ENCODE measurements around the gene MAD1L1. TPM values are rescaled to one million over a fixed set of nuclear protein-coding genes. Genes with fewer than 3 reads are reported as not detected.

MAD1L1 gene
- polyA plus RNA-seq, 4 donors: 23.4 to 29.0 (median 25.7) TPM

GRCh38 chr7:2108501-2109250, 124.1 kb downstream of the MAD1L1 start:
- DNase-seq (ENCODE audit: low read depth in 4 of 4, low spot score in 2 of 4): no peak

- no peak for DNase-seq (ENCODE audit: low read depth in 4 of 4, low spot score in 2 of 4)
Measured at GRCh38 chr7:2108071-2108455, 124.7 kb downstream of the MAD1L1 start.

GRCh38 chr7:2107386-2108070, 125.2 kb downstream of the MAD1L1 start:
- no peak for DNase-seq (ENCODE audit: low read depth in 4 of 4, low spot score in 2 of 4)

GRCh38 chr7:2106924-2107323, 125.8 kb downstream of the MAD1L1 start:
- DNase-seq (ENCODE audit: low read depth in 4 of 4, low spot score in 2 of 4): no peak

GRCh38 chr7:2106440-2106839, 126.3 kb downstream of the MAD1L1 start:
- DNase-seq (ENCODE audit: low read depth in 4 of 4, low spot score in 2 of 4): no peak

- no peak for DNase-seq (ENCODE audit: low read depth in 4 of 4, low spot score in 2 of 4)
Measured at GRCh38 chr7:2105917-2106316, 126.8 kb downstream of the MAD1L1 start.

GRCh38 chr7:2105280-2105679, 127.5 kb downstream of the MAD1L1 start:
- no peak for DNase-seq (ENCODE audit: low read depth in 4 of 4, low spot score in 2 of 4)

GRCh38 chr7:2104716-2105115, 128.0 kb downstream of the MAD1L1 start:
- DNase-seq (ENCODE audit: low read depth in 4 of 4, low spot score in 2 of 4): no peak

GRCh38 chr7:2104107-2104710, 128.5 kb downstream of the MAD1L1 start:
- peak in 2 of 4 donors; percentile 61 to 66 for DNase-seq (ENCODE audit: low read depth in 4 of 4, low spot score in 2 of 4)

GRCh38 chr7:2103071-2103898, 129.5 kb downstream of the MAD1L1 start:
- no peak for DNase-seq (ENCODE audit: low read depth in 4 of 4, low spot score in 2 of 4)

GRCh38 chr7:2102375-2102723, 130.4 kb downstream of the MAD1L1 start:
- DNase-seq (ENCODE audit: low read depth in 4 of 4, low spot score in 2 of 4): no peak

GRCh38 chr7:2101630-2102374, 130.9 kb downstream of the MAD1L1 start:
- no peak for DNase-seq (ENCODE audit: low read depth in 4 of 4, low spot score in 2 of 4)

- DNase-seq (ENCODE audit: low read depth in 4 of 4, low spot score in 2 of 4): no peak
Measured at GRCh38 chr7:2100278-2101208, 132.2 kb downstream of the MAD1L1 start.

GRCh38 chr7:2099048-2099957, 133.4 kb downstream of the MAD1L1 start:
- DNase-seq (ENCODE audit: low read depth in 4 of 4, low spot score in 2 of 4): no peak

GRCh38 chr7:2098496-2098895, 134.2 kb downstream of the MAD1L1 start:
- DNase-seq (ENCODE audit: low read depth in 4 of 4, low spot score in 2 of 4): no peak

- DNase-seq (ENCODE audit: low read depth in 4 of 4, low spot score in 2 of 4): no peak
Measured at GRCh38 chr7:2098056-2098455, 134.7 kb downstream of the MAD1L1 start.

GRCh38 chr7:2097492-2097891, 135.3 kb downstream of the MAD1L1 start:
- DNase-seq (ENCODE audit: low read depth in 4 of 4, low spot score in 2 of 4): no peak

GRCh38 chr7:2096692-2097387, 135.9 kb downstream of the MAD1L1 start:
- no peak for DNase-seq (ENCODE audit: low read depth in 4 of 4, low spot score in 2 of 4)

Data from left renal cortex interstitium (tissue), 4 donors.